Neural cell (in vitro differentiated cells): Measurements from ENCODE around the gene ANKRD37. TPM values are rescaled to one million over a fixed set of nuclear protein-coding genes. Genes with fewer than 3 reads are reported as not detected.

ENCODE experiments used
- H2AFZ ChIP-seq: fragments of 200-600, 300-800 bp; sonication (generic), shearing (Covaris generic); 2 replicates; pipeline ENCODE4 v1.6.0; 2014; ENCODE audit warnings: low read depth, mild to moderate bottlenecking, antibody characterized with exemption, low read length, moderate library complexity
- H3F3A ChIP-seq: fragments of 200-600 bp; shearing (Covaris generic); 2 replicates; pipeline ENCODE4 v1.6.1; 2016; ENCODE audit warnings: mild to moderate bottlenecking, moderate library complexity, mixed read lengths, antibody characterized with exemption, low read length; ENCODE audit not compliant: insufficient read depth, poor library complexity, severe bottlenecking
- H3K27ac ChIP-seq: fragments of 200-600, 300-800 bp; sonication (generic), shearing (Covaris generic); 2 replicates; pipeline ENCODE4 v1.5.1; 2014; ENCODE audit warnings: mild to moderate bottlenecking, low read length, moderate library complexity
- H3K27me3 ChIP-seq: fragments of 300-800, 200-600 bp; sonication (generic), shearing (Covaris generic); 2 replicates; pipeline ENCODE4 v1.6.0; 2014; ENCODE audit warnings: mild to moderate bottlenecking, low read depth, low read length, moderate library complexity; ENCODE audit not compliant: insufficient read depth
- H3K36me3 ChIP-seq: fragments of 300-800, 200-600 bp; sonication (generic), shearing (Covaris generic); 2 replicates; pipeline ENCODE4 v1.5.1; 2014; ENCODE audit warnings: mild to moderate bottlenecking, antibody characterized with exemption, low read length, moderate library complexity; ENCODE audit not compliant: insufficient read depth
- H3K4me2 ChIP-seq: fragments of 300-800, 200-600 bp; sonication (generic), shearing (Covaris generic); 2 replicates; pipeline ENCODE4 v1.6.0; 2014; ENCODE audit warnings: mild to moderate bottlenecking, low read length
- H3K4me3 ChIP-seq: fragments of 300-800, 200-600 bp; sonication (generic), shearing (Covaris generic); 2 replicates; pipeline ENCODE4 v1.5.1; 2014; ENCODE audit warnings: mild to moderate bottlenecking, low read length, moderate library complexity
- H3K79me2 ChIP-seq: fragments of 200-600 bp; shearing (Covaris generic); replicated peaks from 2 replicates; pipeline ENCODE4 v1.6.0; 2014; ENCODE audit warnings: mild to moderate bottlenecking, low read length, moderate library complexity; ENCODE audit not compliant: insufficient read depth
- H3K9ac ChIP-seq: fragments of 300-800, 200-600 bp; sonication (generic), shearing (Covaris generic); 2 replicates; pipeline ENCODE4 v1.6.1; 2016; ENCODE audit warnings: mild to moderate bottlenecking, low read length, mixed read lengths
- H3K9me2 ChIP-seq: fragments of 200-600 bp; shearing (Covaris generic); 2 replicates; pipeline ENCODE4 v1.6.1; 2016; ENCODE audit warnings: mild to moderate bottlenecking, low read length, mixed read lengths; ENCODE audit not compliant: insufficient read depth
- H3K9me3 ChIP-seq: fragments of 200-600, 300-800 bp; sonication (generic), shearing (Covaris generic); 2 replicates; pipeline ENCODE4 v1.6.1; 2016; ENCODE audit warnings: mild to moderate bottlenecking, mixed run types, low read length, moderate library complexity, mixed read lengths
- H4K20me1 ChIP-seq: fragments of 200-600 bp; shearing (Covaris generic); 2 replicates; pipeline ENCODE4 v1.6.1; 2016; ENCODE audit warnings: mild to moderate bottlenecking, mixed run types; ENCODE audit not compliant: insufficient read depth
- CTCF ChIP-seq: fragments of 450-650 bp; IDR thresholded peaks from 2 replicates; pipeline ENCODE4 v1.5.1; 2014; ENCODE audit warnings: antibody characterized with exemption, mild to moderate bottlenecking, moderate library complexity; ENCODE audit not compliant: poor library complexity, severe bottlenecking
- EP300 ChIP-seq: fragments of 450-650 bp; conservative IDR thresholded peaks from 2 replicates; pipeline ENCODE4 v1.6.1; 2014; ENCODE audit warnings: antibody characterized with exemption, mild to moderate bottlenecking, moderate library complexity; ENCODE audit not compliant: poor library complexity, severe bottlenecking
- EZH2 ChIP-seq: fragments of 200-600, 300-800 bp; shearing (Covaris generic), sonication (generic); IDR thresholded peaks from 2 replicates; pipeline ENCODE4 v1.6.1; 2014; ENCODE audit warnings: antibody characterized with exemption, low read length, borderline replicate concordance, mild to moderate bottlenecking; ENCODE audit not compliant: insufficient read depth, poor library complexity, severe bottlenecking
- MXI1 ChIP-seq: fragments of 450-650 bp; conservative IDR thresholded peaks from 2 replicates; pipeline ENCODE4 v1.6.1; 2014; ENCODE audit warnings: antibody characterized with exemption, mild to moderate bottlenecking; ENCODE audit not compliant: poor library complexity, severe bottlenecking
- POLR2AphosphoS5 ChIP-seq: IDR thresholded peaks from 2 replicates; pipeline ENCODE4 v1.6.1; 2012
- RAD21 ChIP-seq: fragments of 450-650 bp; conservative IDR thresholded peaks from 2 replicates; pipeline ENCODE4 v1.6.1; 2014; ENCODE audit warnings: antibody characterized with exemption, mild to moderate bottlenecking, moderate library complexity
- REST ChIP-seq: IDR thresholded peaks from 2 replicates; pipeline ENCODE4 v1.6.1; 2012; ENCODE audit warnings: borderline replicate concordance
- SMC3 ChIP-seq: fragments of 450-650 bp; conservative IDR thresholded peaks from 2 replicates; pipeline ENCODE4 v1.6.1; 2014; ENCODE audit warnings: antibody characterized with exemption, mild to moderate bottlenecking, moderate library complexity; ENCODE audit not compliant: poor library complexity
- TAF1 ChIP-seq: IDR thresholded peaks from 2 replicates; pipeline ENCODE4 v1.6.1; 2012; ENCODE audit warnings: low read depth
- polyA plus RNA-seq: library from polyadenylated mRNA; depleted of rRNA; stranded (reverse); fragments of >200 nt; gene quantifications from 2 replicates; pipeline ENCODE4 v1.2.3, GENCODE V29; 2014

The ANKRD37 gene
- polyA plus RNA-seq, 1 donor from 2014 or later, result 2.6 TPM

GRCh38 chr4:185369731-185370130, 26.9 kb upstream of the ANKRD37 start:
- H3K79me2 ChIP-seq, result no peaks in the 10 kb centered on the region
- no peaks in the 10 kb centered on the region for H3K9me2 ChIP-seq
- no peaks in the 10 kb centered on the region for H3K27me3 ChIP-seq
- H2AFZ ChIP-seq, result no peak overlapping the region
- no peak overlapping the region for H3K4me3 ChIP-seq
- H3K36me3 ChIP-seq, result no peaks in the 10 kb centered on the region
- no peaks in the 10 kb centered on the region for H3K9me3 ChIP-seq
- H4K20me1 ChIP-seq, result no peaks in the 10 kb centered on the region
- H3K4me2 ChIP-seq, result no peak overlapping the region
- no peaks in the 10 kb centered on the region for H3F3A ChIP-seq
- no peak overlapping the region for H3K27ac ChIP-seq
- TF ChIP-seq REST (no peak), EZH2 (no peak), POLR2AphosphoS5 (no peak), MXI1 (no peak)
- H3K9ac ChIP-seq, result no peak overlapping the region

GRCh38 chr4:185370268-185370949, 26.2 kb upstream of the ANKRD37 start:
- Histone ChIP-seq H2AFZ (no peak overlapping the region), H3K9me2 (no peaks in the 10 kb centered on the region), H3K27me3 (no peaks in the 10 kb centered on the region), H3F3A (no peaks in the 10 kb centered on the region), H3K9me3 (no peaks in the 10 kb centered on the region), H3K4me2 (no peak overlapping the region), H3K36me3 (no peaks in the 10 kb centered on the region), H3K27ac (no peak overlapping the region), H3K4me3 (no peak overlapping the region), H3K79me2 (no peaks in the 10 kb centered on the region), H3K9ac (no peak overlapping the region), H4K20me1 (no peaks in the 10 kb centered on the region)
- TF ChIP-seq REST, result no peak
- no peak for TF ChIP-seq RAD21
- TF ChIP-seq SMC3, result no peak
- TF ChIP-seq TAF1, result no peak
- no peak for TF ChIP-seq EZH2
- no peak for TF ChIP-seq CTCF
- no peak for TF ChIP-seq EP300
